RPMI8226 (cell line): ENCODE results near the gene RNF166.

Experiments
- DNase-seq: peaks from one replicate; pipeline ENCODE4 v3.0.0-alpha.2; 2015

RNF166 gene

DNA sequence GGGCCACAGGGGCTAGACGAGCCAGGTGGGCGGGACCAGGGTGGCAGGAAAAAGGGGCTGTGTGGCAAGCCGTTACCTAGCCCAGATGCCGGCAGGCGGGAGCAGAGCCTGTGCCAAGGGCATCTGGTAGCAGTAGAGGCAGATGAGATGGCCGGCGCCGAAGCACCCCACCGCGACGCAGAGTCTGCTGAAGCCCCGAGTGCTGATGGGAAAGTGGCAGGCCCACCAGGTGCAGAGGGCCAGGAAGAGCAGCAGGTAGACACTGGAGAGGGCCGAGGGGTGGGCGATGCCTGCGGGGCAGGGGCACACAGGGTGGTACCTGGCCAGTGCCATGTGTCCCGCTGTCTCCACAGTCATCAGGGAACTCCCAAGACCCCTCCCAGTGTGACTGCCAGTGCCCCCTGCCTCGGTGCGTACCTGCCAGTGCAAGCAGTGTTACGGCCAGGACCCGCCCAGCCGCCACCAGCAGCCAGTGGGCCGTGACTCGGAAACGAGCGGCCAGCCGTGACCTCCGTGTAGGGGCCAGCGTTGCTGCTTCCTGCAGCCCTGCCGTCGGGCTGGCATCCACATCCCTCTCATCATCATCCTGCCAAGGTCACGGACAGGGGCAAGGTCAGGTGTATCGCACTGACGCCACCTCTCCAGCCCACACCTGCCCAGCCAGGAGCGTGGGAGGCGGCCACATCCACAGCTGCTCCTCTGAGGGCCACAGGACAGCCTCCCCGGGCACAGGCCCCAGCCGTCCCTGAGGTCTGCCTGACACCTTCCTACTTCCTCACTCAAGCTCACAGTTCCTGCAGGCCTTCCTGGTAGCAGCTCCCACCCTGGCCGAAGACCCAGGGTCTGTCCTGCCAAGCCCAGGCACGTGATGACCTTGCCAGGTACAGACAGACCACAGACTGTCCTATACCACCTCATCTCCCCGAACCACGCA is 32.2 kb upstream of the RNF166 start:
- no peak for DNase-seq

- DNase-seq = no peak
Observed at GRCh38 chr16:88737298-88738150, 31.3 kb upstream of the RNF166 start.

DNA sequence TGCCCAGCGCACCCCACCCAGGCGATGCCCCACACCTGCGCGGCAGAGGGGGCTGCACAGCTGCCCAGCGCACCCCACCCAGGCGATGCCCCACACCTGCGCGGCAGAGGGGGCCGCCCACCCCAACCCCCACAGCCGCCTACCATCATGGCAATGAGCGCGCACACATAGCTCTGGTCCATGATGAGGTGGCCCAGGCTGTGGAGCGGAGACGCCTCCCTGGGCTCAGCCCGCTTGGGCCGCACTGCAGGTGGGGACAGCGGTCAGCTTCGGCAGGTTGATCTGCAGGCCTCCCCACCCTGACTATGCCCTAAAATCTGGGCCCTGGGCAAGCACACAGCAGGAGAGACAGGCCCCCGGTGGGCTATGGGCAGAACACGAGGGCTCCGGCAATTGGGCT is 30.3 kb upstream of the RNF166 start:
- no peak for DNase-seq

DNA sequence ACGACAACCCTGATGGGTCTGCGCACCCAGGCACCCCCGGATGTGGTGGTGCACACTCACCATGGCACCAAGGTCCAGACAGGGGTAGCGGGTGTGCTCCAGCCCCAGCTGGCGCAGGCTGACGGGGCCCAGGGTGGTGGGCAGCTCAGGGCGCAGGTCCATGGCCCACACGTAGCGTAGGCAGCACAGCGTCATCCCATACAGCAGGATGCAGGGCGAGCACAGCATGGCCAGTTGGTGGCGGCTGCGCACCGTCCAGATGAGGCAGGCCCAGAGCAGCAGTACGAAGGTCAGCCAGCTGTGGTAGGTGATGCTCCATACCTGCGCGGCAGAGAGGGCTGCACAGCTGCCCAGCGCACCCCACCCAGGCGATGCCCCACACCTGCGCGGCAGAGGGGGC is 29.9 kb upstream of the RNF166 start:
- no peak for DNase-seq

DNA sequence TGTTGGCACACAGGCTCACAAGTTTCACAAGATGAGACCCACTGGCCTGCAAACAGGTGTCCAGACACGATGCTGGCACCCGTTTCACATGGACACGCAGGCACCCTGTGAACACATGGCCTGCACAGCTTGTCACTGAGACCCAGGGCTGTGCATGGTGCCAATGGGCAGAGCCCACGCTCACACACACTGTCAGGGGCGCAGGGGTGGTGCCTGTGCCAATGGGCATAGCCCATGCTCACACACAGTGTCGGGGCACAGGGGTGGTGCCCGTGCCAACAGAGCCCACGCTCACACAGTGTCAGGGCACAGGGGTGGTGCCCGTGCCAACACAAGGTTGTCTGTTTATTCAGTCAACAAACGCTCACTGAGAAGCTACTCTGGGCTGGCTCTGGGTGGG is 29.4 kb upstream of the RNF166 start:
- no peak for DNase-seq

DNA sequence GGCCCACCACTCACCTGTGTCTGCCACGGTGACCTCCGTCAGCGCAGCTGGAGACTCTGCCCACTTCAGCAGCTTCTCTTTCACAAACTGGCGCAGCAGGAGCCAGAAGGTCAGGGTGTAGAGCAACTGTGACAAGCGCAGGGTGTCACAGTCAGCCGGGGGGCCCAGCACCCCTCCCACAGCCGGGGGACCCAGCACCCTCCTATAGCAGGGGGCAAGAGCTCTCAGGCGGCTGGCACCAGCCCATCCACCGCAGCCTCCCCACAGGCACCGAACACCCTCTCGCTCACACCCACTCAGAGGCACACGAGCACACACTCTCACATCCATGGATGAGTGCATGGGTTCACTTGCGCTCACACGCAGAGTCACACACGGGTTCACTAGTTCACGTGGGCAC is 28.9 kb upstream of the RNF166 start:
- DNase-seq = no peak

GRCh38 chr16:88734361-88734728 is 28.1 kb upstream of the RNF166 start:
- no peak for DNase-seq

GRCh38 chr16:88733630-88734360 is 27.6 kb upstream of the RNF166 start:
- DNase-seq = no peak

DNA sequence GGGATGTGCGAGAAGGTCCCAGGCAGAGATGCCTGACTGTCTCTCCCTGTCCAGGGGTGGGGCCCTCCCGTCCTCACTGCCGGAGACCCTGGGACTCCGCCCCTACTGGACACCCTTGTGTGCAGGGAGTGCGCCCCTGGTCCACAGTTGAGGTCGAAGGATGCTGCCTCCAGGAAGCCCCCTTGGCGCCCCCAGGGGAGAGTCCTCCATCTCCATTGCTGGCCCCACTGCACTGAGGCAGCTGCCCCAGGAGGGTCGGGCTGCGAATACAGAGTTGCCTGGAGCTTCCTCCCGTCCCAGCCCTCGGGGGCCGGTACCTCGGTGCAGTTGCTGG is 26.7 kb upstream of the RNF166 start:
- DNase-seq = no peak

GRCh38 chr16:88732172-88732960 is 26.2 kb upstream of the RNF166 start:
- DNase-seq = no peak

- DNase-seq = no peak
Observed at GRCh38 chr16:88731699-88732098, 25.5 kb upstream of the RNF166 start.

- DNase-seq = no peak
Observed at GRCh38 chr16:88730632-88731607, 24.7 kb upstream of the RNF166 start.

DNA sequence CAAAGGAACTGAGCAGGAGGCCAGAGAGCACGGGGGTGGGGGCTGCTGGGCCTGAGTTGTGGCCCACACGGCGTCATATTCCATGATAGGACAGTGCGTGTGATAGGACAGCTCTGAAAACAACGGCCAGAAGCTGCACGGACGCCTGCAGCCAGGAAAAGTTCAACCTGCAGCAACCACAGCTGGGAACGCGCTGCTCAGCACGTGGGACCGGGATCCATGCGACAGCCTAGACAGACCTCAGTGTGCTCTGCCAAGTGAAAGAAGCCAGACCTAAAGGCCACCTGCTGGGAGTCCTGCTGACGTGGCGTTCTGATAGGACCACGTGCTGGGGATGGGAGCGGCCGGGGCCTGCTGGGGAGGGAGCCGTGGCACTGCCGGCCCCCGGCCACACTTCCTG is 21.7 kb upstream of the RNF166 start:
- no peak for DNase-seq

DNA sequence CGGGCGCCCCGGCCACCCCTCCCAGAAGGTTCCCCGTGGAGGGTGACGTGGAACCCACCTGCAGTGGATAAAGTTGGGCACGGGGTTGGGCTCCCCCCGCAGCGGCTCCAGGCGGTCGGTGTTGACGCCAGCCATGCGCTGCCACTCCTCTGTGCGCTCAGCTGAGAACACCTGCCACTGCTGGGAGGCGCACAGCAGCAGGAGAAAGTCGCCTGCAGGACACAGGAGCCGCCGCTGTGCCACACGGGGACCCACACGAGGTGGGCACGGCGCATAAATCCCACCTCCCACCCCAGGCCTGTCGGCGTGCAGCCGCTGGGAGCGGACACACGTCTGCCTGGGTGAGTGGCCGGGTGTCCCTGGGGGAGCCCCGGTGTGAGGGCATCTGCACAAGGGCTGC is 20.8 kb upstream of the RNF166 start:
- DNase-seq = no peak

DNA sequence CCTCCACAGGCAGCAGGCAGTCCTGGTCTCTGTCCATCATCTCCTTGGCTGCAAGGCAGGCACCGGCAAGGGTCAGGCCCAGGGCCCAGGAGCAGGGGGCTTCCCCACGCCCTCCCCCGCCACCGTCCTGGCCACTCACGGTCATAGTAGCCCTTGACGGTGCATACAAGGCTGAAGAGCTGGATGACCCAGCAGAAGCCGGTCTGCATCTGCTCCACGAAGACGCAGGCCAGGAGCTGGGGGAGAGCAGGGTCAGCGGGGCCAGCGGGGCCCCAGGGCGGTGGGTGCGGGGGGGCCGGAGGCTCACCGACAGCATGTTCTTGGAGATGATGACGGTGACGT is 20.2 kb upstream of the RNF166 start:
- no peak for DNase-seq

- no peak for DNase-seq
Observed at GRCh38 chr16:88725609-88726407, 19.6 kb upstream of the RNF166 start.

GRCh38 chr16:88724855-88725555 is 18.8 kb upstream of the RNF166 start:
- DNase-seq = no peak

DNA sequence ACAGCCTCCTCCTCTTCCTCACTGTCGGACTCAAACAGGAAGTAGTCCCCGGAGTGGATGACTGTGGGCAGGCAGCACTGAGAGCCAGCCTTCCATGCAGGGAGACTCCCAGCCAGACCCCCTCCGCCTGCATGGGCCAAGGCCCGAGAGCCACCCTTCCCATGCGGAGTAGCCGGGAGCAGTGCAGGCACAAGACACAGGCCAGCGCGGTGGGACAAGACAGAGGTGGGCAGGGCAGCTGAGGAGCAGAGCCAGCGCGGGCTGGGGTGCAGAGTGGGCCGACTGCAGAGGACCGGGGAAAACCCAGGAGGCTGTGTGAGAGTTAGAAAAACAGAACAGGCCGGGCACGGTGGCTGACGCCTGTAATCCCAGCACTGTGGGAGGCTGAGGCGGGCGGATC is 17.7 kb upstream of the RNF166 start:
- DNase-seq = no peak

GRCh38 chr16:88723507-88723887 is 17.3 kb upstream of the RNF166 start:
- no peak for DNase-seq
